Measurements from ENCODE around the gene SNX17.

The SNX17 gene

DNA sequence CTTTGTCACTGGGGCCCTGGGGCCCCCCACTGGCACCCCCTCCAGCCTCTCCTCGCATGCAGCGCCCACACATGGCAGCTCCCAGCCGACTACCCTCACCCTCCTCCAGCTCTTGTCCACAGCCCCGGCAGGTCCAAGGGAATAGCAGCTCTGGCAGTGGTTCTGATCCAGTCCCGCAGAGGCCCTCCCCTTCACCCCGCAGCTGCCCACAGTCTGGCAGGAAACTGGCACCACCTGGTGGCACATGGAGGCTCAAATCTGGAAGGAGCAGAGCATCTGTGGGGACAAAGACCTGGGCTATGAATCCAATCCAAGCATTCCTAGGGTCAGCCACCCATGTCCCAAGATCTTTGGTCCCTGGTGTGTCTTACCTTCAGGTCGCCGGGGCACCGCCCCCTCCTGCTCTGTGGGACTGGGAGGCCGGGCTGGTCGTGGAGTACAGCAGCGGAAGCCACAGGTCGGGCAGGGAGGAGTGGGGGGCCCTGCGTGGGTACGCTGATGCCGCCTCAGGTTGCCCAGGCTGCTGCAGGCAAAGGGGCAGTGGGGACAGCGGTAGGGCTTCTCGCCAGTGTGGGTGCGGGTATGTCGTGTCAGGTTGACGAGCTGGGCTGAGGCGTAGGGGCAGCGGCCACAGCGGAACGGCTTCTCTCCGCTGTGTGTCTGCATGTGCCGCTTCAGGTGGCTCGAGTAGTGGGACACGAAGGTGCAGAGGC lies 7.8 kb downstream of the SNX17 start:
- H3K4me1 ChIP-seq (ENCODE audit: insufficient read depth, poor library complexity, severe bottlenecking): peaks cover 10% of the 10 kb centered on the region
- no peak overlapping the region for H3K4me3 ChIP-seq (ENCODE audit: severe bottlenecking)
- TF ChIP-seq, protein P1, sequence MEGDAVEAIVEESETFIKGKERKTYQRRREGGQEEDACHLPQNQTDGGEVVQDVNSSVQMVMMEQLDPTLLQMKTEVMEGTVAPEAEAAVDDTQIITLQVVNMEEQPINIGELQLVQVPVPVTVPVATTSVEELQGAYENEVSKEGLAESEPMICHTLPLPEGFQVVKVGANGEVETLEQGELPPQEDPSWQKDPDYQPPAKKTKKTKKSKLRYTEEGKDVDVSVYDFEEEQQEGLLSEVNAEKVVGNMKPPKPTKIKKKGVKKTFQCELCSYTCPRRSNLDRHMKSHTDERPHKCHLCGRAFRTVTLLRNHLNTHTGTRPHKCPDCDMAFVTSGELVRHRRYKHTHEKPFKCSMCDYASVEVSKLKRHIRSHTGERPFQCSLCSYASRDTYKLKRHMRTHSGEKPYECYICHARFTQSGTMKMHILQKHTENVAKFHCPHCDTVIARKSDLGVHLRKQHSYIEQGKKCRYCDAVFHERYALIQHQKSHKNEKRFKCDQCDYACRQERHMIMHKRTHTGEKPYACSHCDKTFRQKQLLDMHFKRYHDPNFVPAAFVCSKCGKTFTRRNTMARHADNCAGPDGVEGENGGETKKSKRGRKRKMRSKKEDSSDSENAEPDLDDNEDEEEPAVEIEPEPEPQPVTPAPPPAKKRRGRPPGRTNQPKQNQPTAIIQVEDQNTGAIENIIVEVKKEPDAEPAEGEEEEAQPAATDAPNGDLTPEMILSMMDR (IDR thresholded peaks at IDR 0.05; ENCODE audit: poor library complexity, severe bottlenecking): peak; percentile 23
- no peaks in the 10 kb centered on the region for H3K27me3 ChIP-seq (ENCODE audit: insufficient read depth, poor library complexity, severe bottlenecking)
- H3K36me3 ChIP-seq (ENCODE audit: low read depth): peaks cover 80% of the 10 kb centered on the region
- peak; percentile 57 for DNase-seq (ENCODE audit: low spot score)
- ATAC-seq (ENCODE audit: low read depth): no peak
- H3K27ac ChIP-seq (ENCODE audit: poor library complexity, severe bottlenecking): no peak overlapping the region
- H3K9me3 ChIP-seq (ENCODE audit: severe bottlenecking): no peaks in the 10 kb centered on the region

DNA sequence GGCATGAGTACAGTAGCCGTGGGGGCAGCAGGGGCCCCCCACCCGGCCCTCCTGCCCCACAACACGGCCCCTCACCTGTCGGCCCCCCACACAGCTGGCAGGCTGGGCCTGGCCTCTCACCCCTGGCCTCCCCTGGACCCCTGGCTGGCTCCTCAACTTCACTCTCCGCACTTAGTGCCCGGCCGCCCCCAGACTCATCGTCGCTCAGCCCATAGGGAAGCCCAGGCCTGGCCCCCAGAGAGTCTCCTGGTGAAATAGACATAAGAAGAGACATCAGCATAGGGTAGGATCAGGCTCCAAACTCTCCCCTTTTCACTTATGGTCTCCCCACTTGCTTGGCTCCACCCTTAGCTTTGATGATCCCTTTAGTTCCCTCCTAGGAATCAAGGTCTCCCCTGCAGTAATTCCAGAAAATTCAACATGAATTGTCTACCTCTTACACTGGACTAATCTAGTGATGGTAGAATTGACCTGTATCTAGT lies 8.4 kb downstream of the SNX17 start:
- H3K36me3 ChIP-seq (ENCODE audit: low read depth): peaks cover 80% of the 10 kb centered on the region
- H3K4me1 ChIP-seq (ENCODE audit: insufficient read depth, poor library complexity, severe bottlenecking): peaks cover 10% of the 10 kb centered on the region
- TF ChIP-seq, protein P1 (IDR thresholded peaks at IDR 0.05; ENCODE audit: poor library complexity, severe bottlenecking): no peak
- no peak for ATAC-seq (ENCODE audit: low read depth)
- no peak for DNase-seq (ENCODE audit: low spot score)
- peak overlapping the region; percentile 71 for H3K27ac ChIP-seq (ENCODE audit: poor library complexity, severe bottlenecking)
- H3K9me3 ChIP-seq (ENCODE audit: severe bottlenecking): no peaks in the 10 kb centered on the region
- H3K27me3 ChIP-seq (ENCODE audit: insufficient read depth, poor library complexity, severe bottlenecking): no peaks in the 10 kb centered on the region
- H3K4me3 ChIP-seq (ENCODE audit: severe bottlenecking): no peak overlapping the region

DNA sequence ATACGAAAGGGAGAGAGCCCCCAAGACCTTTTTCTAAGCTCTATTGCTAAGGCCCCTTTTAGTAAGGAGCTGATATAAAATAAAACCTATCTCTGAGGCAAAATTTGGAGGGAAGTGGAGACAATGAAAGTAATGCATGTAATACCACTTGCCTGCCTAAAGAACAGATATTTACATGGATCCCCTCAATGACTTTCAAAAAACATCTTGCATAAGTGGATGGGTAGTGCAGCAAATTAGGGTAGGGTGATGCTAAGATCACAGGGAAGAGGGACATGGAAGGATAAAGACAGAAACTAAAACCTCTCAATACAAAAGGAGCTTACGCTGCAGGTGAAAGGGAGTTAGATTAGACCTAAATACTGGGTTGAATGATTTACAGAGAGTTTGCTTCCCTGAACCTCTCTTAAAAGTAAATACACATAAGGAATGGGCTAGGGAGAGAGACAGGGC lies 9.0 kb downstream of the SNX17 start:
- H3K27me3 ChIP-seq (ENCODE audit: insufficient read depth, poor library complexity, severe bottlenecking): no peaks in the 10 kb centered on the region
- TF ChIP-seq, protein P1 (IDR thresholded peaks at IDR 0.05; ENCODE audit: poor library complexity, severe bottlenecking): no peak
- peak overlapping the region; percentile 86 for H3K4me3 ChIP-seq (ENCODE audit: severe bottlenecking)
- ATAC-seq (ENCODE audit: low read depth) (no peak), DNase-seq (ENCODE audit: low spot score) (no peak)
- peak overlapping the region; percentile 71 for H3K27ac ChIP-seq (ENCODE audit: poor library complexity, severe bottlenecking)
- peaks cover 10% of the 10 kb centered on the region for H3K4me1 ChIP-seq (ENCODE audit: insufficient read depth, poor library complexity, severe bottlenecking)
- H3K36me3 ChIP-seq (ENCODE audit: low read depth): peaks cover 81% of the 10 kb centered on the region
- no peaks in the 10 kb centered on the region for H3K9me3 ChIP-seq (ENCODE audit: severe bottlenecking)

DNA sequence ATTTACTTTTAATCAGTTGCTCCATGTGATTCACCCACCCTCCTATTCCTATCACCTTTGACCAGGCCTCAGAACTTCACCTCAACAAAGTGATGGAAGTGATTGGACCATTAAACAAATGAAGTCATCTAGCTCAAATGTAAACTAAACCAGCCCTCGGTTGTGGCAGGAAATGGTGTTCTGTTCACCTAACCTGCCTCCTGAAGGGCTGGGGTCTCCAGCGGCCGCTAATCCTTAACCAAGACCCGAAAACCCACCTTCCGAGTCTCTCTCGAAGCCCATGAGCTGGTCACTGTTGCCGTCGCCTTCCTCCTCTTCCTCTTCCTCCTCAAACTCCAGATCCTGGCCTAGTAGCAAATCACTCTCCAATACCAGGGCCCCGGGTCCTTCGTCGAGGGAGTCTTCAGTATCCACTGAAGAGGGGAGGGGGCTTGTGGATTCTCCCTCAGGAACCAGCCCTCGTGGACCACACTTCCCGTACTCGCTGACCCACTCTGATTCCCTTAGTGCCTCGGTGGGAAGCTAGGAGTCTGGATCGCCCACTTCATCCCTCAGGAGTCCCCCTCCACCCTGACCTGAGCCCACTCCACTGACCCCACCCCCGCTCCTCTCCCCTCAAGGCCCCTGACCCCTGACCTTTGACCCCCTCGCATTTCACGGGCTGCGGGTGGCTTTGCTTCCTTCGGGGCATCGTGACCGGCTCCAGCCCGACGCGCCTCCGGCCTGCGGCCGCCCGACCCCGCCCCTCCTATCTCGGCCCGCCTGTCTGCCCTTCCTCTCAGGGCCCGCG lies 9.6 kb downstream of the SNX17 start:
- H3K36me3 ChIP-seq (ENCODE audit: low read depth): peaks cover 81% of the 10 kb centered on the region
- peaks cover 10% of the 10 kb centered on the region for H3K4me1 ChIP-seq (ENCODE audit: insufficient read depth, poor library complexity, severe bottlenecking)
- peak overlapping the region; percentile 86 for H3K4me3 ChIP-seq (ENCODE audit: severe bottlenecking)
- no peak; the same call in 2 of the 3 replicates for ATAC-seq (ENCODE audit: low read depth)
- TF ChIP-seq, protein P1 (IDR thresholded peaks at IDR 0.05; ENCODE audit: poor library complexity, severe bottlenecking): no peak
- DNase-seq (ENCODE audit: low spot score): peak; percentile 63
- H3K27ac ChIP-seq (ENCODE audit: poor library complexity, severe bottlenecking): peak overlapping the region; percentile 71
- H3K9me3 ChIP-seq (ENCODE audit: severe bottlenecking): no peaks in the 10 kb centered on the region
- H3K27me3 ChIP-seq (ENCODE audit: insufficient read depth, poor library complexity, severe bottlenecking): no peaks in the 10 kb centered on the region
